ENCODE measurements around the gene B4GALNT1. TPM values are rescaled to one million over a fixed set of nuclear protein-coding genes. Genes with fewer than 3 reads are reported as not detected.

B4GALNT1 gene
- polyA plus RNA-seq, 2 of the 4 experiments (the other 2 are of a cell fraction) = 25.7 to 35.1 TPM

- TF ChIP-seq, protein P1, sequence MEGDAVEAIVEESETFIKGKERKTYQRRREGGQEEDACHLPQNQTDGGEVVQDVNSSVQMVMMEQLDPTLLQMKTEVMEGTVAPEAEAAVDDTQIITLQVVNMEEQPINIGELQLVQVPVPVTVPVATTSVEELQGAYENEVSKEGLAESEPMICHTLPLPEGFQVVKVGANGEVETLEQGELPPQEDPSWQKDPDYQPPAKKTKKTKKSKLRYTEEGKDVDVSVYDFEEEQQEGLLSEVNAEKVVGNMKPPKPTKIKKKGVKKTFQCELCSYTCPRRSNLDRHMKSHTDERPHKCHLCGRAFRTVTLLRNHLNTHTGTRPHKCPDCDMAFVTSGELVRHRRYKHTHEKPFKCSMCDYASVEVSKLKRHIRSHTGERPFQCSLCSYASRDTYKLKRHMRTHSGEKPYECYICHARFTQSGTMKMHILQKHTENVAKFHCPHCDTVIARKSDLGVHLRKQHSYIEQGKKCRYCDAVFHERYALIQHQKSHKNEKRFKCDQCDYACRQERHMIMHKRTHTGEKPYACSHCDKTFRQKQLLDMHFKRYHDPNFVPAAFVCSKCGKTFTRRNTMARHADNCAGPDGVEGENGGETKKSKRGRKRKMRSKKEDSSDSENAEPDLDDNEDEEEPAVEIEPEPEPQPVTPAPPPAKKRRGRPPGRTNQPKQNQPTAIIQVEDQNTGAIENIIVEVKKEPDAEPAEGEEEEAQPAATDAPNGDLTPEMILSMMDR (IDR thresholded peaks at IDR 0.05) = peak; percentile 96
- TF ChIP-seq, protein P2, sequence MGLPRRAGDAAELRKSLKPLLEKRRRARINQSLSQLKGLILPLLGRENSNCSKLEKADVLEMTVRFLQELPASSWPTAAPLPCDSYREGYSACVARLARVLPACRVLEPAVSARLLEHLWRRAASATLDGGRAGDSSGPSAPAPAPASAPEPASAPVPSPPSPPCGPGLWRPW (IDR thresholded peaks at IDR 0.05) = no peak
- TF ChIP-seq TP53 (CRISPR knock-in tag; IDR thresholded peaks at IDR 0.05) (no peak), RAD21 (conservative IDR thresholded peaks at IDR 0.05 in 1 of 2, IDR thresholded peaks at IDR 0.05 in 1 of 2) (peak; percentile 86 to 93), SMC3 (IDR thresholded peaks at IDR 0.05) (peak; percentile 76)
- FAIRE-seq (no peak), ATAC-seq (peak; percentile 91 to 98), DNase-seq (ENCODE audit: low read depth in 1 of 2, low spot score in 1 of 2) (peak; percentile 90 to 96)
- Histone ChIP-seq H3K4me1 (peaks cover 13% of the 10 kb centered on the region), H3K4me2 (no peak overlapping the region), H3K9me3 (no peaks in the 10 kb centered on the region), H3K4me3 (no peak overlapping the region), H3K27ac (no peak overlapping the region)
- 46% methylated on average over 13 of the region's 13 CpGs for WGBS (ENCODE audit: missing lambda C conversion rate)
- ChIA-PET CTCF (interaction anchor here (0.6 to 10.0 kb wide), 55 partner anchors 10 to 1234 kb away, joined by 3 to 336 read pairs (median 4); partner anchors contain the start of genes ARHGEF25, B4GALNT1, DCTN2 and DTX3), POLR2A (no interaction called here)
Measured at GRCh38 chr12:57583008-57583831, 49.8 kb downstream of the B4GALNT1 start.

GRCh38 chr12:57582440-57582839, 50.6 kb downstream of the B4GALNT1 start:
- TF ChIP-seq PHF8 (IDR thresholded peaks at IDR 0.05; ENCODE audit: borderline replicate concordance, low read depth) (no peak), CBX2 (IDR thresholded peaks at IDR 0.05; ENCODE audit: borderline replicate concordance, low read depth) (no peak), SREBF2 (IDR thresholded peaks at IDR 0.05) (no peak)
- ChIA-PET CTCF (interaction anchor here (0.6 to 10.0 kb wide), 28 partner anchors 11 to 178 kb away, joined by 3 to 336 read pairs (median 16); partner anchors contain the start of genes ARHGEF25, B4GALNT1, DTX3 and OS9), POLR2A (interaction anchor here (1.5 kb wide), 1 partner anchor 9 kb away, joined by 4 read pairs; the partner anchor contains the start of gene PIP4K2C)
- ATAC-seq (no peak), FAIRE-seq (no peak), DNase-seq (ENCODE audit: low read depth in 1 of 2, low spot score in 1 of 2) (no peak)
- H3K4me3 ChIP-seq = no peak overlapping the region
- WGBS (ENCODE audit: missing lambda C conversion rate) = 90% methylated on average over 1 of the region's 1 CpG
- peaks cover 13% of the 10 kb centered on the region for H3K4me1 ChIP-seq
- no peaks in the 10 kb centered on the region for H3K9me3 ChIP-seq
- no peak overlapping the region for H3K27ac ChIP-seq
- no peak overlapping the region for H3K4me2 ChIP-seq

DNA sequence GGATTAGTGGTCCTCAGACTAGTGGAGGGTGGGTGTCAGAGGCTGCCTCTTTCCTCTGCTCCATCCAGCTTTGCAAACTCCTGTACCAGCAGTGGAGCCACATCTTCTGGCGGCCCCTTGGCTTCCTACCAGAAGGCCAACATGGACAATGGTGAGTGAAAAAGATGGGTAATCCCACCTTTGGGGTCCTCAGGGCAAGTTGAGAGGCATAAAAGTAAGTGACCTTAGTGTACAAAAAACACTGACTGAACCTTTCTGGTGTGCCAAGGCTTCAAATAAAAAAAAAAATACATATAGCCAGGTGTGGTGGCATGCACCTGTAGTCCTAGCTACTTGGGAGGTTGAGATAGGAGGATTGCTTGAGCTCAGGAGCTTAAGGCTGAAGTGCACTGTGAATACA, 51.2 kb downstream of the B4GALNT1 start:
- no peak overlapping the region for H3K4me2 ChIP-seq
- peaks cover 13% of the 10 kb centered on the region for H3K4me1 ChIP-seq
- ChIA-PET CTCF (interaction anchor here (1.0 to 10.0 kb wide), 19 partner anchors 10 to 153 kb away, joined by 3 to 336 read pairs (median 29); partner anchors contain the start of genes ARHGEF25, B4GALNT1, DTX3 and OS9), POLR2A (interaction anchor here (1.5 kb wide), 1 partner anchor 9 kb away, joined by 4 read pairs; the partner anchor contains the start of gene PIP4K2C)
- DNase-seq (ENCODE audit: low read depth in 1 of 2, low spot score in 1 of 2) (no peak), FAIRE-seq (no peak), ATAC-seq (no peak)
- no peaks in the 10 kb centered on the region for H3K9me3 ChIP-seq
- no peak overlapping the region for H3K4me3 ChIP-seq
- no peak overlapping the region for H3K27ac ChIP-seq
- WGBS (ENCODE audit: missing lambda C conversion rate) = 100% methylated on average over 1 of the region's 1 CpG
- TF ChIP-seq BHLHE40 (IDR thresholded peaks at IDR 0.05; ENCODE audit: low read depth, low read length) (no peak), NPAS2 (CRISPR knock-in tag; IDR thresholded peaks at IDR 0.05; ENCODE audit: borderline replicate concordance) (no peak), ZNF302 (CRISPR knock-in tag; IDR thresholded peaks at IDR 0.05) (no peak), RCOR1 (IDR thresholded peaks at IDR 0.05; ENCODE audit: low read depth, low read length) (no peak), TP53 (CRISPR knock-in tag; IDR thresholded peaks at IDR 0.05) (no peak), SMC3 (IDR thresholded peaks at IDR 0.05) (no peak), CHD2 (IDR thresholded peaks at IDR 0.05; ENCODE audit: low read length, partially characterized antibody) (no peak), GATA3 (IDR thresholded peaks at IDR 0.05; ENCODE audit: borderline replicate concordance) (no peak), ESRRA (IDR thresholded peaks at IDR 0.05; ENCODE audit: borderline replicate concordance, low read length) (no peak)
- TF ChIP-seq, protein P3, sequence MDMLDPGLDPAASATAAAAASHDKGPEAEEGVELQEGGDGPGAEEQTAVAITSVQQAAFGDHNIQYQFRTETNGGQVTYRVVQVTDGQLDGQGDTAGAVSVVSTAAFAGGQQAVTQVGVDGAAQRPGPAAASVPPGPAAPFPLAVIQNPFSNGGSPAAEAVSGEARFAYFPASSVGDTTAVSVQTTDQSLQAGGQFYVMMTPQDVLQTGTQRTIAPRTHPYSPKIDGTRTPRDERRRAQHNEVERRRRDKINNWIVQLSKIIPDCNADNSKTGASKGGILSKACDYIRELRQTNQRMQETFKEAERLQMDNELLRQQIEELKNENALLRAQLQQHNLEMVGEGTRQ (IDR thresholded peaks at IDR 0.05) = no peak
- TF ChIP-seq, protein P1 (IDR thresholded peaks at IDR 0.05) = no peak

Measured in A549 (cell line).